ACHN (cell line): ENCODE measurements around the gene ABRACL.

Experiments
- DNase-seq: peaks from one replicate; pipeline ENCODE4 v3.0.0-alpha.2; 2015
- in situ Hi-C: cut with HindIII; loops from 2 replicates; pipeline ENCODE4 v1.10.0; 2017; ENCODE audit warnings: low sequenced_read_pairs, low pct_ligation_motif_present, low pct_unique_long_range_greater_than_20kb

The ABRACL gene

GRCh38 chr6:139091826-139092225 is 63.3 kb downstream of the ABRACL start:
- DNase-seq: no peak
- in situ Hi-C loops: no loop called here
